OCI-LY1 (cell line): ENCODE results near the gene AJAP1.

Source experiments
- H2AFZ ChIP-seq: fragments of 200-600 bp; sonication (generic), shearing (Covaris generic); 2 replicates; pipeline ENCODE4 v1.6.0; 2014; ENCODE audit warnings: antibody characterized with exemption, mild to moderate bottlenecking, low read length
- H3F3A ChIP-seq: fragments of 200-600 bp; sonication (generic), shearing (Covaris generic); 2 replicates; pipeline ENCODE4 v1.6.0; 2014; ENCODE audit warnings: mild to moderate bottlenecking, antibody characterized with exemption, low read length, moderate library complexity; ENCODE audit not compliant: insufficient read depth
- H3K27ac ChIP-seq: fragments of 200-600 bp; sonication (generic); 2 replicates; pipeline ENCODE4 v1.5.1; 2014; ENCODE audit warnings: low read length, mixed run types, mild to moderate bottlenecking, low read depth; ENCODE audit not compliant: poor library complexity, severe bottlenecking
- H3K27me3 ChIP-seq: fragments of 200-600 bp; sonication (generic); 2 replicates; pipeline ENCODE4 v1.6.0; 2014; ENCODE audit warnings: antibody characterized with exemption, mild to moderate bottlenecking, low read length, moderate library complexity; ENCODE audit not compliant: insufficient read depth
- H3K36me3 ChIP-seq: fragments of 200-600 bp; sonication (generic); 2 replicates; pipeline ENCODE4 v1.6.1; 2014; ENCODE audit warnings: mild to moderate bottlenecking, antibody characterized with exemption, low read length, moderate library complexity, mixed read lengths; ENCODE audit not compliant: insufficient read depth
- H3K4me1 ChIP-seq: fragments of 200-600 bp; sonication (generic); 2 replicates; pipeline ENCODE4 v1.5.1; 2014; ENCODE audit warnings: mild to moderate bottlenecking, low read length, moderate library complexity; ENCODE audit not compliant: insufficient read depth, severe bottlenecking
- H3K4me2 ChIP-seq: fragments of 200-600 bp; sonication (generic), shearing (Covaris generic); 2 replicates; pipeline ENCODE4 v1.6.1; 2014; ENCODE audit warnings: low read length
- H3K4me3 ChIP-seq: fragments of 200-600 bp; sonication (generic); 2 replicates; pipeline ENCODE4 v1.5.1; 2014; ENCODE audit warnings: low read length, low read depth, mild to moderate bottlenecking, mixed read lengths; ENCODE audit not compliant: poor library complexity, severe bottlenecking
- H3K79me2 ChIP-seq: fragments of 200-600 bp; shearing (Covaris generic); 2 replicates; pipeline ENCODE4 v1.6.1; 2016; ENCODE audit warnings: mixed run types, low read length, mixed read lengths; ENCODE audit not compliant: insufficient read depth
- H3K9ac ChIP-seq: fragments of 200-600 bp; sonication (generic), shearing (Covaris generic); 2 replicates; pipeline ENCODE4 v1.6.1; 2014; ENCODE audit warnings: mild to moderate bottlenecking, low read length, mixed read lengths
- H3K9me2 ChIP-seq: fragments of 200-600 bp; sonication (generic), shearing (Covaris generic); 2 replicates; pipeline ENCODE4 v1.6.1; 2014; ENCODE audit warnings: low read depth, mild to moderate bottlenecking, low read length, mixed read lengths
- H3K9me3 ChIP-seq: fragments of 200-600 bp; shearing (Covaris generic); 2 replicates; pipeline ENCODE4 v1.6.1; 2014; ENCODE audit warnings: low read length, mixed read lengths
- H4K20me1 ChIP-seq: fragments of 200-600 bp; sonication (generic), shearing (Covaris generic); 2 replicates; pipeline ENCODE4 v1.6.0; 2016; ENCODE audit warnings: mild to moderate bottlenecking, low read length; ENCODE audit not compliant: insufficient read depth
- CTCF ChIP-seq: fragments of 200-600 bp; sonication (generic), shearing (Covaris generic); IDR thresholded peaks from 2 replicates; pipeline ENCODE4 v1.5.1; 2017; ENCODE audit warnings: mild to moderate bottlenecking, antibody characterized with exemption, low read length, moderate library complexity, mixed read lengths
- EZH2 ChIP-seq: fragments of 200-600 bp; sonication (generic), shearing (Covaris generic); IDR thresholded peaks from 2 replicates; pipeline ENCODE4 v1.8.0; 2017; ENCODE audit warnings: borderline replicate concordance, mixed run types, mild to moderate bottlenecking, antibody characterized with exemption, low read length, moderate library complexity, mixed read lengths

The AJAP1 gene

GRCh38 chr1:4691766-4692405 lies 37.5 kb downstream of the AJAP1 start:
- Histone ChIP-seq H3K4me3 (no peak overlapping the region), H3K36me3 (no peaks in the 10 kb centered on the region), H3K9me2 (no peaks in the 10 kb centered on the region), H3K27ac (no peak overlapping the region), H3K9me3 (no peaks in the 10 kb centered on the region), H3K79me2 (no peaks in the 10 kb centered on the region), H3K9ac (no peak overlapping the region), H3K27me3 (no peaks in the 10 kb centered on the region), H4K20me1 (no peaks in the 10 kb centered on the region), H3K4me1 (no peaks in the 10 kb centered on the region), H3K4me2 (no peak overlapping the region), H2AFZ (no peak overlapping the region), H3F3A (no peaks in the 10 kb centered on the region)
- TF ChIP-seq CTCF (no peak), EZH2 (no peak)

- no peak overlapping the region for H2AFZ ChIP-seq
- H4K20me1 ChIP-seq, result no peaks in the 10 kb centered on the region
- H3K4me2 ChIP-seq, result no peak overlapping the region
- H3K9me2 ChIP-seq, result no peaks in the 10 kb centered on the region
- no peaks in the 10 kb centered on the region for H3K9me3 ChIP-seq
- H3K27me3 ChIP-seq, result no peaks in the 10 kb centered on the region
- H3K4me1 ChIP-seq, result no peaks in the 10 kb centered on the region
- TF ChIP-seq CTCF (no peak), EZH2 (no peak)
- no peak overlapping the region for H3K9ac ChIP-seq
- no peak overlapping the region for H3K4me3 ChIP-seq
- no peaks in the 10 kb centered on the region for H3F3A ChIP-seq
- H3K79me2 ChIP-seq, result no peaks in the 10 kb centered on the region
- H3K36me3 ChIP-seq, result no peaks in the 10 kb centered on the region
- H3K27ac ChIP-seq, result no peak overlapping the region
These were observed 38.0 kb downstream of the AJAP1 start for GRCh38 chr1:4692437-4692836.

- no peaks in the 10 kb centered on the region for H3K9me3 ChIP-seq
- H3K79me2 ChIP-seq, result no peaks in the 10 kb centered on the region
These were observed 38.9 kb downstream of the AJAP1 start for GRCh38 chr1:4693331-4693730.

More at GRCh38 chr1:4693331-4693730, 38.9 kb downstream of the AJAP1 start:
- no peaks in the 10 kb centered on the region for H3F3A ChIP-seq
- no peaks in the 10 kb centered on the region for H3K4me1 ChIP-seq
- H3K36me3 ChIP-seq, result no peaks in the 10 kb centered on the region
- H3K4me2 ChIP-seq, result no peak overlapping the region
- H2AFZ ChIP-seq, result no peak overlapping the region
- no peak overlapping the region for H3K27ac ChIP-seq
- no peaks in the 10 kb centered on the region for H4K20me1 ChIP-seq
- H3K27me3 ChIP-seq, result no peaks in the 10 kb centered on the region
- no peak overlapping the region for H3K4me3 ChIP-seq
- no peak overlapping the region for H3K9ac ChIP-seq
- TF ChIP-seq CTCF, result no peak
- no peaks in the 10 kb centered on the region for H3K9me2 ChIP-seq
